Endothelial cell of umbilical vein (primary cell): Measurements from ENCODE around the gene C1QBP. TPM values are rescaled to one million over a fixed set of nuclear protein-coding genes. Genes with fewer than 3 reads are reported as not detected.
"Not testable (repeated sequence)": the region's sequence is repeated elsewhere in the genome, so short reads cannot be mapped to it uniquely, and the experiment has no call there.

ENCODE experiments used
- BruUV-seq: library from RNA; stranded (reverse); fragments of 400-500 nt; replicated peaks from 2 replicates; lab custom pipeline; 2021; lab: Mats Ljungman, UMichigan
- CTCF ChIA-PET: fragments of 300-600, 350-600 bp; sonication (Branson Sonifier 250); formaldehyde crosslinking; loops from one replicate; lab custom pipeline; 2021; ENCODE audit warnings: antibody characterized with exemption, inconsistent platforms; lab: Charles Lee
- POLR2A ChIA-PET: fragments of 300-600, 350-600 bp; sonication (Branson Sonifier 250); formaldehyde crosslinking; loops from one replicate; lab custom pipeline; 2021; ENCODE audit warnings: antibody characterized with exemption, inconsistent platforms; lab: Charles Lee
- DNase-seq: peaks from one replicate; pipeline ENCODE4 v3.0.0-alpha.2; 2011; ENCODE audit warnings: low read depth, low spot score
- FAIRE-seq: peaks from 2 replicates; lab custom pipeline; 2011; peaks lifted over from hg19 to GRCh38; lab: Jason Lieb, UNC
- H2AFZ ChIP-seq: 2 replicates; pipeline ENCODE4 v1.6.0; 2012; ENCODE audit warnings: low read depth, low read length, control low read depth, inconsistent platforms
- H3K27ac ChIP-seq: 2 replicates; pipeline ENCODE4 v1.5.1; 2011; ENCODE audit warnings: low read depth, mild to moderate bottlenecking, control low read depth, low read length, moderate library complexity; ENCODE audit not compliant: insufficient read depth
- H3K27me3 ChIP-seq, 2 experiments: 2 replicates each; pipeline versions ENCODE4 v1.6.0 to v1.6.1; 2011; ENCODE audit warnings: low read length in 2 of 2, mixed read lengths in 1 of 2; ENCODE audit not compliant: control insufficient read depth in 2 of 2, insufficient read depth in 2 of 2
- H3K36me3 ChIP-seq, 2 experiments: 2 replicates in 1 of 2; 3 replicates in 1 of 2; pipeline ENCODE4 v1.5.1; 2011; ENCODE audit warnings: low read length in 2 of 2, mild to moderate bottlenecking in 1 of 2, moderate library complexity in 1 of 2; ENCODE audit not compliant: control insufficient read depth in 2 of 2, insufficient read depth in 2 of 2; ENCODE audit errors: extremely low read depth in 1 of 2
- H3K4me1 ChIP-seq: 3 replicates; pipeline ENCODE4 v1.5.1; 2011; ENCODE audit warnings: mild to moderate bottlenecking, low read length; ENCODE audit not compliant: control insufficient read depth, insufficient read depth; ENCODE audit errors: extremely low read depth
- H3K4me2 ChIP-seq: 2 replicates; pipeline ENCODE4 v1.6.1; 2011; ENCODE audit warnings: low read length, control low read depth, mixed read lengths; ENCODE audit not compliant: insufficient read depth
- H3K4me3 ChIP-seq, 3 experiments: fragments of 200-600 bp in 1 of 3; sonication (generic), shearing (Covaris generic) in 1 of 3; replicated peaks in 1 of 3; 2 replicates each; pipeline ENCODE4 v1.5.1; 2011 to 2016; ENCODE audit warnings: control low read depth in 3 of 3, low read length in 3 of 3, mild to moderate bottlenecking in 2 of 3, inconsistent platforms in 1 of 3, low read depth in 1 of 3, moderate library complexity in 1 of 3; ENCODE audit not compliant: insufficient read depth in 1 of 3
- H3K79me2 ChIP-seq: 2 replicates; pipeline ENCODE4 v1.6.0; 2012; ENCODE audit warnings: low read length, inconsistent platforms; ENCODE audit not compliant: control insufficient read depth, insufficient read depth
- H3K9ac ChIP-seq: replicated peaks from 2 replicates; pipeline ENCODE3; 2011; ENCODE audit warnings: low read length, control low read depth; ENCODE audit not compliant: insufficient read depth; ENCODE audit errors: extremely low read depth
- H3K9me1 ChIP-seq: replicated peaks from 3 replicates; pipeline ENCODE4 v1.6.0; 2011; ENCODE audit warnings: mild to moderate bottlenecking, low read length; ENCODE audit not compliant: control insufficient read depth, insufficient read depth; ENCODE audit errors: extremely low read depth
- H3K9me3 ChIP-seq: replicated peaks from 2 replicates; pipeline ENCODE4 v1.5.1; 2012; ENCODE audit warnings: low read length, inconsistent platforms; ENCODE audit not compliant: control insufficient read depth, insufficient read depth
- H4K20me1 ChIP-seq: replicated peaks from 2 replicates; pipeline ENCODE3; 2011; ENCODE audit warnings: mild to moderate bottlenecking, low read length; ENCODE audit not compliant: control insufficient read depth, insufficient read depth; ENCODE audit errors: extremely low read depth
- EZH2 ChIP-seq: IDR thresholded peaks from 2 replicates; pipeline ENCODE4 v1.6.1; 2012; ENCODE audit warnings: borderline replicate concordance, low read depth, mild to moderate bottlenecking, moderate library complexity, low read length, inconsistent platforms; ENCODE audit not compliant: severe bottlenecking
- FOS ChIP-seq: IDR thresholded peaks from 2 replicates; pipeline ENCODE4 v1.6.1; 2011; ENCODE audit warnings: mild to moderate bottlenecking, low read length, moderate library complexity, borderline replicate concordance; ENCODE audit not compliant: insufficient read depth
- GATA2 ChIP-seq: IDR thresholded peaks from 2 replicates; pipeline ENCODE4 v1.7.0; 2011; ENCODE audit warnings: low read depth, mild to moderate bottlenecking, moderate library complexity, mixed read lengths, low read length; ENCODE audit not compliant: insufficient read length, insufficient read depth
- JUN ChIP-seq: IDR thresholded peaks from 2 replicates; pipeline ENCODE4 v1.6.1; 2011; ENCODE audit warnings: borderline replicate concordance, low read depth; ENCODE audit not compliant: insufficient read length, insufficient read depth
- MYC ChIP-seq: IDR thresholded peaks from one replicate; pipeline ENCODE4 v1.6.1; 2011; ENCODE audit warnings: mild to moderate bottlenecking, low read depth, low read length
- POLR2A ChIP-seq: IDR thresholded peaks from 2 replicates; pipeline ENCODE4 v1.6.1; 2012; ENCODE audit warnings: low read depth, mild to moderate bottlenecking, control low read depth, low read length
- POLR2AphosphoS5 ChIP-seq: IDR thresholded peaks from 2 replicates; pipeline ENCODE4 v1.6.1; 2012; ENCODE audit warnings: low read depth, mild to moderate bottlenecking, control low read depth, low read length, moderate library complexity; ENCODE audit not compliant: insufficient read depth
- dilution Hi-C: fragments of 300-500 bp; cut with MboI; formaldehyde crosslinking; loops from one replicate; pipeline ENCODE4 v1.15.0; 2019; ENCODE audit warnings: low sequenced_read_pairs; ENCODE audit not compliant: extremely low pct_ligation_motif_present
- intact Hi-C: fragments of 100-400 bp; cut with micrococcal nuclease; formaldehyde crosslinking; loops from one replicate; pipeline ENCODE4 v1.10.0; 2022
- polyA plus RNA-seq, 4 experiments: library from polyadenylated mRNA; depleted of rRNA in 3 of 4; stranded (reverse) in 3 of 4; unstranded in 1 of 4; fragments of >200 nt; gene quantifications; 2 replicates each; pipeline versions ENCODE4 v1.2.1 to v1.2.3, GENCODE V29; 2011 to 2012; ENCODE audit warnings: missing spikeins in 1 of 4
- total RNA-seq: library from RNA; stranded (reverse); gene quantifications from 2 replicates; pipeline ENCODE4 v1.2.3, GENCODE V29; 2021
- TF ChIP-seq, protein P1 (sequence below): IDR thresholded peaks from 2 replicates; pipeline ENCODE4 v1.6.1; 2011; ENCODE audit not compliant: insufficient read depth, insufficient read length
- TF ChIP-seq, protein P2 (sequence below), 2 donors: IDR thresholded peaks; 1 replicate in 1 of 2; 2 replicates in 1 of 2; pipeline ENCODE4 v1.5.1; 2011; ENCODE audit warnings: low read length in 2 of 2, mild to moderate bottlenecking in 2 of 2, moderate library complexity in 2 of 2, control low read depth in 1 of 2, inconsistent platforms in 1 of 2, low read depth in 1 of 2; ENCODE audit not compliant: insufficient read depth in 1 of 2; ENCODE audit errors: extremely low read depth in 1 of 2

C1QBP gene
- total and polyA plus RNA-seq, 2 donors (not counting 3 experiments of a cell fraction or from before 2014, with no cell fraction given): 144 to 218 TPM

DNA sequence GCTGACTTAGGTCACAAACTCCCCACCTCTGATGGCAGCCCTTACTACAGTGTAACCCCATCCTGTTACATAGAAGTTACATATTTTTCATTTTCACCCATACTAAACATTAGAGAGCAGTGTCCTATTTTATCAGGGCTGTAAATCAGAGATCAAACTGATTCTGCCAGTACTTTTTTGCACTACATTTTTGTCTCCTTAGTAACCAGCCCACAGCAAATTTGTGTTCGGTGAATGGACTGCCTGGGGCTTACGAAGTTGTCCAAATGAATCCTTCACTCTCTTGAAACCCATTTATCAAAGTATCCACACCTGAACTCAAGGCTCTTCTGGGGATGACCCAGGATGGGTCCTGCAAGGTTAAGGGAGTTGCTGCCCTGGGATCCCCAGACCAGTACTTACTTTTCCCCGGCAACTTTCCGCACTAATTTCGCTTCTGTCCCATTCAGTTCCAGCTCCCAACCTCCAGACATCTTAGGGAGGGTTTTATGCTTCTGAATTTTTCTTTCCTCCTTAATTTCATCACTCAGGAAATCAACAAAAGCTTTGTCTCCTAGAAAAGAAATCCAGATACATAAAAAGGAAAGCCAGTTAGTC lies 1.1 kb downstream of the C1QBP start:
- no peak for DNase-seq
- H3K27me3 ChIP-seq: no peaks in the 10 kb centered on the region
- no peaks in the 10 kb centered on the region for H3K9me1 ChIP-seq
- H3K79me2 ChIP-seq: peaks cover 28% of the 10 kb centered on the region
- peak overlapping the region; percentile 97 for H3K4me2 ChIP-seq
- dilution Hi-C loops: no loop called here
- ChIA-PET POLR2A (no interaction called here), CTCF (interaction anchor here (3.3 kb wide), 1 partner anchor 189 kb away, joined by 41 read pairs; no protein-coding TSS in a partner anchor)
- peaks cover 17% of the 10 kb centered on the region for H3K4me1 ChIP-seq
- no peak overlapping the region for H2AFZ ChIP-seq
- peak overlapping the region; percentile 64 for H3K9ac ChIP-seq
- TF ChIP-seq, protein P1, sequence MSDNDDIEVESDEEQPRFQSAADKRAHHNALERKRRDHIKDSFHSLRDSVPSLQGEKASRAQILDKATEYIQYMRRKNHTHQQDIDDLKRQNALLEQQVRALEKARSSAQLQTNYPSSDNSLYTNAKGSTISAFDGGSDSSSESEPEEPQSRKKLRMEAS: no peak
- TF ChIP-seq EZH2: no peak
- TF ChIP-seq MYC: no peak
- TF ChIP-seq FOS: no peak
- no peak for TF ChIP-seq POLR2A
- no peak for TF ChIP-seq GATA2
- no peak for TF ChIP-seq POLR2AphosphoS5
- no peak for TF ChIP-seq JUN
- TF ChIP-seq, protein P2, sequence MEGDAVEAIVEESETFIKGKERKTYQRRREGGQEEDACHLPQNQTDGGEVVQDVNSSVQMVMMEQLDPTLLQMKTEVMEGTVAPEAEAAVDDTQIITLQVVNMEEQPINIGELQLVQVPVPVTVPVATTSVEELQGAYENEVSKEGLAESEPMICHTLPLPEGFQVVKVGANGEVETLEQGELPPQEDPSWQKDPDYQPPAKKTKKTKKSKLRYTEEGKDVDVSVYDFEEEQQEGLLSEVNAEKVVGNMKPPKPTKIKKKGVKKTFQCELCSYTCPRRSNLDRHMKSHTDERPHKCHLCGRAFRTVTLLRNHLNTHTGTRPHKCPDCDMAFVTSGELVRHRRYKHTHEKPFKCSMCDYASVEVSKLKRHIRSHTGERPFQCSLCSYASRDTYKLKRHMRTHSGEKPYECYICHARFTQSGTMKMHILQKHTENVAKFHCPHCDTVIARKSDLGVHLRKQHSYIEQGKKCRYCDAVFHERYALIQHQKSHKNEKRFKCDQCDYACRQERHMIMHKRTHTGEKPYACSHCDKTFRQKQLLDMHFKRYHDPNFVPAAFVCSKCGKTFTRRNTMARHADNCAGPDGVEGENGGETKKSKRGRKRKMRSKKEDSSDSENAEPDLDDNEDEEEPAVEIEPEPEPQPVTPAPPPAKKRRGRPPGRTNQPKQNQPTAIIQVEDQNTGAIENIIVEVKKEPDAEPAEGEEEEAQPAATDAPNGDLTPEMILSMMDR (IDR thresholded peaks at IDR 0.05; ENCODE audit: extremely low read depth in 1 of 2, insufficient read depth in 1 of 2, low read depth in 1 of 2, low read length in 2 of 2): no peak
- peaks cover 12 to 19% of the 10 kb centered on the region in 2 experiments for H3K36me3 ChIP-seq
- FAIRE-seq: peak; percentile 63
- H3K9me3 ChIP-seq: no peaks in the 10 kb centered on the region
- BruUV-seq: no TSS peak
- intact Hi-C loops: loop anchor here (2.0 kb wide), 2 partner anchors 31 to 241 kb away; partner anchors contain the start of gene DHX33
- no peaks in the 10 kb centered on the region for H4K20me1 ChIP-seq
- H3K4me3 ChIP-seq: peak overlapping the region; percentile 64 to 94 (median 68)
- H3K27ac ChIP-seq: peak overlapping the region; percentile 47

DNA sequence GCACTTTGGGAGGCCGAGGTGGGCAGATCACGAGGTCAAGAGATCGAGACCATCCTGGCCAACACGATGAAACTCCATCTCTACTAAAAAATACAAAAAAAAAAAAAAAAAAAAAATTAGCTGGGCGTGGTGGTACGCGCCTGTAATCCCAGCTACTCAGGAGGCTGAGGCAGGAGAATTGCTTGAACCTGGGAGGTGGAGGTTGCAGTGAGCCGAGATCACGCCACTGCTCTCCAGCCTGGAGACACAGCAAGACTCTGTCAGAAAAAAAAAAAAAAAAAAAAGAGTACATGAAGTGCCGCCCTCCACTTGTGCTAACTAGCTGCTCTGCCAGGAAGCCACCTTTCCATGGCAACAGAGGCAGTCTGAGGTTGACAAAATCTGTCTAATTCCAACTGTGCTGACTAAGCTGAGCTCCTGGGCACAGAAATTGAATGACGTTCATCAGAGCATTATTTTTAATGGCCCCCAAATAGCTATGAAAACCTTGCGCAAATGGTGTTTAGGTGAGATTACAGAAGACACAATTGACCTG lies 3.1 kb downstream of the C1QBP start:
- Histone ChIP-seq H3K4me1 (peaks cover 17% of the 10 kb centered on the region), H3K79me2 (peaks cover 28% of the 10 kb centered on the region), H3K36me3 (peaks cover 19 to 29% of the 10 kb centered on the region in 2 experiments)
- dilution Hi-C loops, H3K9me1 ChIP-seq, H3K9ac ChIP-seq, intact Hi-C loops, H2AFZ ChIP-seq, H4K20me1 ChIP-seq, H3K27me3 ChIP-seq, DNase-seq, H3K4me2 ChIP-seq, POLR2A ChIA-PET, FAIRE-seq, H3K9me3 ChIP-seq, BruUV-seq, H3K4me3 ChIP-seq, H3K27ac ChIP-seq: not testable (repeated sequence)
- CTCF ChIA-PET: interaction anchor here (0.7 kb wide), 1 partner anchor 11 kb away, joined by 4 read pairs; no protein-coding TSS in a partner anchor
